Measurements from ENCODE around the gene NACC2. TPM values are rescaled to one million over a fixed set of nuclear protein-coding genes. Genes with fewer than 3 reads are reported as not detected.

The NACC2 gene
- total RNA-seq, 2 donors from 2014 or later, result 69.2 to 79.7 TPM

GRCh38 chr9:136090056-136090735, 4.9 kb downstream of the NACC2 start:
- peak overlapping the region; percentile 78 for H3K4me3 ChIP-seq
- no peak for TF ChIP-seq CTCF (IDR thresholded peaks at IDR 0.05)
- H3K36me3 ChIP-seq, result no peaks in the 10 kb centered on the region
- H3K27me3 ChIP-seq (replicated peaks; ENCODE audit: insufficient read depth), result no peaks in the 10 kb centered on the region
- no peaks in the 10 kb centered on the region for H3K9me3 ChIP-seq
- peak overlapping the region; percentile 89 to 94 for H3K27ac ChIP-seq
- H3K4me1 ChIP-seq (ENCODE audit: control insufficient read depth in 1 of 2, low read depth in 2 of 2), result peaks cover 66 to 87% of the 10 kb centered on the region in 2 donors
- DNase-seq (ENCODE audit: low spot score) (no peak), ATAC-seq (ENCODE audit: insufficient number of reproducible peaks, low FRiP score, low read depth) (no peak)

- Histone ChIP-seq H3K4me3 (peak overlapping the region; percentile 78), H3K27ac (peak overlapping the region; percentile 89 to 94), H3K36me3 (no peaks in the 10 kb centered on the region), H3K27me3 (replicated peaks; ENCODE audit: insufficient read depth) (no peaks in the 10 kb centered on the region), H3K4me1 (ENCODE audit: control insufficient read depth in 1 of 2, low read depth in 2 of 2) (peaks cover 67 to 88% of the 10 kb centered on the region in 2 donors), H3K9me3 (no peaks in the 10 kb centered on the region)
- TF ChIP-seq CTCF (IDR thresholded peaks at IDR 0.05), result peak; percentile 48
- no peak for DNase-seq (ENCODE audit: low spot score)
- no peak for ATAC-seq (ENCODE audit: insufficient number of reproducible peaks, low FRiP score, low read depth)
Measured at GRCh38 chr9:136089697-136090045, 5.4 kb downstream of the NACC2 start.

- H3K27ac ChIP-seq, result peak overlapping the region; percentile 73 to 94
- H3K4me3 ChIP-seq, result peak overlapping the region; percentile 52
- no peak for TF ChIP-seq CTCF (IDR thresholded peaks at IDR 0.05)
- peaks cover 69 to 88% of the 10 kb centered on the region in 2 donors for H3K4me1 ChIP-seq (ENCODE audit: control insufficient read depth in 1 of 2, low read depth in 2 of 2)
- H3K36me3 ChIP-seq, result no peaks in the 10 kb centered on the region
- no peaks in the 10 kb centered on the region for H3K9me3 ChIP-seq
- no peaks in the 10 kb centered on the region for H3K27me3 ChIP-seq (replicated peaks; ENCODE audit: insufficient read depth)
- ATAC-seq (ENCODE audit: insufficient number of reproducible peaks, low FRiP score, low read depth) (no peak), DNase-seq (ENCODE audit: low spot score) (no peak)
Measured at GRCh38 chr9:136088939-136089696, 6.0 kb downstream of the NACC2 start.

GRCh38 chr9:136088481-136088938, 6.6 kb downstream of the NACC2 start:
- no peaks in the 10 kb centered on the region for H3K36me3 ChIP-seq
- H3K9me3 ChIP-seq, result no peaks in the 10 kb centered on the region
- no peaks in the 10 kb centered on the region for H3K27me3 ChIP-seq (replicated peaks; ENCODE audit: insufficient read depth)
- ATAC-seq (ENCODE audit: insufficient number of reproducible peaks, low FRiP score, low read depth), result no peak
- H3K4me1 ChIP-seq (ENCODE audit: control insufficient read depth in 1 of 2, low read depth in 2 of 2), result peaks cover 67 to 84% of the 10 kb centered on the region in 2 donors
- peak overlapping the region; percentile 73 to 94 for H3K27ac ChIP-seq
- peak overlapping the region; percentile 52 for H3K4me3 ChIP-seq
- DNase-seq (ENCODE audit: low spot score), result no peak
- no peak for TF ChIP-seq CTCF (IDR thresholded peaks at IDR 0.05)

GRCh38 chr9:136087741-136088480, 7.2 kb downstream of the NACC2 start:
- peak overlapping the region; percentile 18 for H3K4me3 ChIP-seq
- DNase-seq (ENCODE audit: low spot score) (no peak), ATAC-seq (ENCODE audit: insufficient number of reproducible peaks, low FRiP score, low read depth) (no peak)
- peak overlapping the region; percentile 73 to 94 for H3K27ac ChIP-seq
- H3K9me3 ChIP-seq, result no peaks in the 10 kb centered on the region
- peaks cover 4% of the 10 kb centered on the region for H3K36me3 ChIP-seq
- H3K27me3 ChIP-seq (replicated peaks; ENCODE audit: insufficient read depth), result no peaks in the 10 kb centered on the region
- peaks cover 61 to 84% of the 10 kb centered on the region in 2 donors for H3K4me1 ChIP-seq (ENCODE audit: control insufficient read depth in 1 of 2, low read depth in 2 of 2)
- TF ChIP-seq CTCF (IDR thresholded peaks at IDR 0.05), result no peak

Data from thoracic aorta (tissue), 2 donors.